HG02938 (cell line): ENCODE results near the gene DUX4.
"Not testable (repeated sequence)": the region's sequence is repeated elsewhere in the genome, so short reads cannot be mapped to it uniquely, and the experiment has no call there.

Experiments used
- ATAC-seq: cut with Tn5 transposase; IDR thresholded peaks from one replicate; pipeline ENCODE4 v1.9.1; 2021; ENCODE audit warnings: mild to moderate bottlenecking, moderate library complexity; ENCODE audit not compliant: unreplicated experiment

The DUX4 gene

GRCh38 chr4:190173428-190173827 lies at the start of gene DUX4:
DUX4 (plus strand) TSS chr4:190173774; CDS start chr4:190173774, 0 bp downstream.
- ATAC-seq = not testable (repeated sequence)

GRCh38 chr4:190175436-190175835 lies 1.9 kb downstream of the DUX4 start:
- ATAC-seq = not testable (repeated sequence)

GRCh38 chr4:190177727-190178605 lies 4.4 kb downstream of the DUX4 start:
- ATAC-seq = not testable (repeated sequence)

GRCh38 chr4:190178606-190178990 lies 5.0 kb downstream of the DUX4 start:
- ATAC-seq = not testable (repeated sequence)

GRCh38 chr4:190179030-190179739 lies 5.6 kb downstream of the DUX4 start:
- peak; percentile 48 for ATAC-seq

GRCh38 chr4:190179740-190180094 lies 6.1 kb downstream of the DUX4 start:
- not testable (repeated sequence) for ATAC-seq

GRCh38 chr4:190180947-190181346 lies 7.4 kb downstream of the DUX4 start:
- ATAC-seq = not testable (repeated sequence)

GRCh38 chr4:190181481-190182100 lies 8.0 kb downstream of the DUX4 start:
- not testable (repeated sequence) for ATAC-seq

- ATAC-seq = not testable (repeated sequence)
Measured at GRCh38 chr4:190203510-190203909, 29.9 kb downstream of the DUX4 start.
